Hepatocyte (in vitro differentiated cells): ENCODE results near the gene UTP11.

Source experiments
- CTCF ChIP-seq: fragments of 200-600 bp; sonication (generic); IDR thresholded peaks from 2 replicates; pipeline ENCODE4 v1.5.1; 2016; ENCODE audit warnings: antibody characterized with exemption, mild to moderate bottlenecking; ENCODE audit not compliant: poor library complexity
- EZH2 ChIP-seq: fragments of 200-600 bp; sonication (generic); IDR thresholded peaks from 2 replicates; pipeline ENCODE4 v1.6.1; 2016; ENCODE audit warnings: antibody characterized with exemption, mild to moderate bottlenecking, borderline replicate concordance
- EZH2phosphoT487 ChIP-seq: fragments of 200-600 bp; sonication (generic); IDR thresholded peaks from one replicate; pipeline ENCODE4 v1.6.1; 2018; ENCODE audit warnings: antibody characterized with exemption, mild to moderate bottlenecking, low read depth, moderate library complexity; ENCODE audit not compliant: unreplicated experiment, severe bottlenecking

GRCh38 chr1:38055398-38055797 is 42.9 kb downstream of the UTP11 start:
- TF ChIP-seq CTCF, result no peak
- TF ChIP-seq EZH2, result no peak
- TF ChIP-seq EZH2phosphoT487, result no peak
